Heart right ventricle (tissue), 16 donors: ENCODE results near the gene NUP93. TPM values are rescaled to one million over a fixed set of nuclear protein-coding genes. Genes with fewer than 3 reads are reported as not detected.

Experiments
- ATAC-seq, 8 donors: fragments of 200-7000 bp; cut with Tn5 transposase; one replicate each; pipeline ENCODE4 v1.9.1; 2020; ENCODE audit warnings: mild to moderate bottlenecking in 8 of 8, moderate library complexity in 8 of 8, moderate number of reproducible peaks in 1 of 8
- DNase-seq, 2 donors: peaks; one replicate each; pipeline ENCODE4 v3.0.0-alpha.2; 2020
- H3K27ac ChIP-seq, 10 donors: fragments of 200-600 bp; sonication (generic) in 2 of 10; one replicate each; pipeline versions ENCODE4 v1.5.0 to v1.8.0; 2020 to 2022; ENCODE audit warnings: mild to moderate bottlenecking in 3 of 10
- H3K27me3 ChIP-seq, 7 donors: fragments of 200-600 bp; one replicate each; pipeline ENCODE4 v1.8.0; 2021 to 2022; ENCODE audit warnings: mild to moderate bottlenecking in 2 of 7
- H3K36me3 ChIP-seq, 9 donors: fragments of 200-600 bp; sonication (generic) in 1 of 9; one replicate each; pipeline versions ENCODE4 v1.5.0 to v1.8.0; 2020 to 2022; ENCODE audit warnings: mild to moderate bottlenecking in 2 of 9
- H3K4me1 ChIP-seq, 9 donors: fragments of 200-600 bp; sonication (generic) in 1 of 9; one replicate each; pipeline versions ENCODE4 v1.5.0 to v1.8.0; 2020 to 2022; ENCODE audit warnings: mild to moderate bottlenecking in 4 of 9
- H3K4me3 ChIP-seq, 10 donors: fragments of 200-600 bp; sonication (generic) in 2 of 10; one replicate each; pipeline versions ENCODE4 v1.5.0 to v1.8.0; 2020 to 2022; ENCODE audit warnings: mild to moderate bottlenecking in 7 of 10, moderate library complexity in 2 of 10
- H3K9me3 ChIP-seq, 11 donors: fragments of 200-600 bp in 10 of 11; sonication (generic) in 2 of 11; one replicate each; pipeline versions ENCODE4 v1.5.0 to v1.8.0; 2013 to 2022; ENCODE audit warnings: mild to moderate bottlenecking in 2 of 11, control low read depth in 1 of 11, moderate library complexity in 1 of 11
- WGBS, 2 donors: extraction: QIAGEN DNeasy Blood & Tissue Kit; methylation state at CpG; one replicate each; pipeline ENCODE4 v1.1.7; 2013; ENCODE audit warnings: inconsistent platforms in 1 of 2; 5-methylcytosine and 5-hydroxymethylcytosine counted together
- intact Hi-C, 10 donors: fragments of 100-400 bp; cut with DNase I; formaldehyde crosslinking; loops; one replicate each; pipeline versions ENCODE4 v1.11.1 to v1.14.2; 2022
- polyA plus RNA-seq, 2 donors: library from polyadenylated mRNA; stranded (reverse); fragments of 200-250 nt; gene quantifications; one replicate each; pipeline ENCODE4 v1.2.3, GENCODE V29; 2013
- total RNA-seq, 10 donors: library from RNA; stranded (reverse); fragmentation: NEBNext Ultra II Directional in 3 of 10; extraction: Animal tissue kit (Norgen Biotek cat#: 25700) in 3 of 10; gene quantifications; one replicate each; pipeline versions ENCODE4 v1.2.1 to v1.2.4, GENCODE V29; 2021 to 2023
- TF ChIP-seq, protein P1 (sequence below), 9 donors: fragments of 200-600 bp; sonication (generic) in 2 of 9; IDR thresholded peaks; one replicate each; pipeline versions ENCODE4 v1.5.0 to v1.8.0; 2021 to 2022; ENCODE audit warnings: antibody characterized with exemption in 9 of 9, mild to moderate bottlenecking in 5 of 9, moderate library complexity in 1 of 9
- donor health status: Arrhythmogenic right ventricular cardiomyopathy.
- donor health status: ischemic (EF 13 %, LVEDD 7.1; RV severe dilation, severe dysfunction).
- donor health status: healthy with polysubstance abuse.
- donor health status: DM: no; HTN: yes; CAD: no.
- donor health status: DM: no; HTN: no; CAD: no.
- donor health status: ischemic (EF 25% LVEDD 6.9; RV normal size, moderate dysfunction).
- donor health status: ischemic (EF 25% LVEDD 5.7; RV mildly dilated, moderate dysfunction).
- donor health status: healthy.
- donor health status: DM: yes; HTN: yes; CAD: no.
- donor health status: Ischemic cardiomyopathy.
- donor health status: ischemic (EF 35%, LVEDD 5.7; RV mildly dilated, moderate dysfunction).
- donor health status: nonischemic (EF 11% LVEDD 7.7; RV severe dilation, severe dysfunction).
- donor health status: DM: yes; HTN: yes; CAD: no.
- donor health status: PGD.
- donor health status: ischemic (EF 29% LVEDD 5.4; RV normal size, mild dysfunction).
- donor health status: nonischemic (EF 23%, LVEDD 6.1; RV moderate dilation, normal function).

NUP93 gene
- total and polyA plus RNA-seq, 12 donors, result 25.4 to 34.8 (median 27.6) TPM

GRCh38 chr16:56695246-56695645 lies 34.7 kb upstream of the NUP93 start:
- intact Hi-C loops, result no loop called here
- no peak overlapping the region for H3K27ac ChIP-seq

DNA sequence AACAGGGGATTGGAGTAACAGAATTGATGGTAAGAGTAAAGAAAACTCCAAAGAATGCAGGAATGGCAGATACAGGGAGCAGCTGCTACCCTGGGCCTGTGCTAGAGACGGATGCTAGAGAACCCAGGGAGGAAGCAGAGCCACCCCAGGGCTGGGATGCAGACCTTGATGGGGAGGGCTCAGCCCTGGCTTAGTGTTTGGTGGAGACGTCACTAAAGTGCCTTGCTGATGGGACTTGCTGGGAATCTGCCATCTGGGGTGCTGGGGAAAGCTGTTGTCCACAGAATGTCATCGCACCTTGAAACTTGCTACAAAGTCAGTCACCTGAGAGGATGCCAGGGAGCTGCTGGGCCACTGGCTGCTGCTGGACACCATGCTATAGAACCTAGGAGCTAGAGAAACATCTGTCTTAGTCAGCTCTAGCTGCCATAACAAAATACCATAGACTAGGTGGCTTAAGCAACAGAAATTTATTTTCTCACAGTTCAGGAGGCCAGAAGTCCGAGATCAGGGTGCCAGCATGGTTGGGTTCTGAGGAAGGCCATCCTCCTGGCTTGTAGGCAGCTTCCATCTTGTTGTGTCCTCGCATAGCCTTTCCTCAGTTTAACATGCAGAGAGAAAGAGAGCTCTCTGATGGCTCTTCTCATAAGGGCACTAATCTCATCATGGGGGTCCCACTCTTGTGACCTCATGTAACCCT lies 32.3 kb upstream of the NUP93 start:
- Histone ChIP-seq H3K4me3 (no peak overlapping the region), H3K36me3 (no peaks in the 10 kb centered on the region), H3K9me3 (peaks cover 0 to 10% (median 0%) of the 10 kb centered on the region in 11 donors), H3K27me3 (no peaks in the 10 kb centered on the region), H3K27ac (no peak overlapping the region), H3K4me1 (peaks cover 0 to 9% (median 0%) of the 10 kb centered on the region in 9 donors)
- WGBS, 2 donors, result 85 to 89% methylated on average over 5 of the region's 5 CpGs
- intact Hi-C loops, result no loop called here
- no peak for ATAC-seq
- TF ChIP-seq, protein P1, sequence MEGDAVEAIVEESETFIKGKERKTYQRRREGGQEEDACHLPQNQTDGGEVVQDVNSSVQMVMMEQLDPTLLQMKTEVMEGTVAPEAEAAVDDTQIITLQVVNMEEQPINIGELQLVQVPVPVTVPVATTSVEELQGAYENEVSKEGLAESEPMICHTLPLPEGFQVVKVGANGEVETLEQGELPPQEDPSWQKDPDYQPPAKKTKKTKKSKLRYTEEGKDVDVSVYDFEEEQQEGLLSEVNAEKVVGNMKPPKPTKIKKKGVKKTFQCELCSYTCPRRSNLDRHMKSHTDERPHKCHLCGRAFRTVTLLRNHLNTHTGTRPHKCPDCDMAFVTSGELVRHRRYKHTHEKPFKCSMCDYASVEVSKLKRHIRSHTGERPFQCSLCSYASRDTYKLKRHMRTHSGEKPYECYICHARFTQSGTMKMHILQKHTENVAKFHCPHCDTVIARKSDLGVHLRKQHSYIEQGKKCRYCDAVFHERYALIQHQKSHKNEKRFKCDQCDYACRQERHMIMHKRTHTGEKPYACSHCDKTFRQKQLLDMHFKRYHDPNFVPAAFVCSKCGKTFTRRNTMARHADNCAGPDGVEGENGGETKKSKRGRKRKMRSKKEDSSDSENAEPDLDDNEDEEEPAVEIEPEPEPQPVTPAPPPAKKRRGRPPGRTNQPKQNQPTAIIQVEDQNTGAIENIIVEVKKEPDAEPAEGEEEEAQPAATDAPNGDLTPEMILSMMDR (IDR thresholded peaks at IDR 0.05), result no peak
- no peak for DNase-seq

More at GRCh38 chr16:56695246-56695645, 34.7 kb upstream of the NUP93 start:
- Histone ChIP-seq H3K4me3 (no peak overlapping the region), H3K9me3 (peaks cover 0 to 10% (median 0%) of the 10 kb centered on the region in 11 donors), H3K36me3 (no peaks in the 10 kb centered on the region), H3K4me1 (peaks cover 0 to 8% (median 0%) of the 10 kb centered on the region in 9 donors), H3K27me3 (no peaks in the 10 kb centered on the region)
- no peak for ATAC-seq
- no peak for DNase-seq
- WGBS, 2 donors, result 75 to 78% methylated on average over 1 of the region's 1 CpG
- TF ChIP-seq, protein P1 (IDR thresholded peaks at IDR 0.05), result no peak

GRCh38 chr16:56700195-56700594 lies 29.7 kb upstream of the NUP93 start:
- ATAC-seq, result no peak
- TF ChIP-seq, protein P1 (IDR thresholded peaks at IDR 0.05), result no peak
- WGBS, 2 donors, result 11 to 96% methylated on average over 1 of the region's 1 CpG
- Histone ChIP-seq H3K9me3 (peaks cover 0 to 10% (median 0%) of the 10 kb centered on the region in 11 donors), H3K4me1 (peaks cover 0 to 9% (median 0%) of the 10 kb centered on the region in 9 donors), H3K27me3 (no peaks in the 10 kb centered on the region), H3K4me3 (no peak overlapping the region), H3K36me3 (no peaks in the 10 kb centered on the region), H3K27ac (no peak overlapping the region)
- intact Hi-C loops, result loop anchor here in 9 of 10 donors (1.0 to 10.0 kb wide), 8 partner anchors 97 to 188 kb away; no protein-coding TSS in a partner anchor
- DNase-seq, result no peak

DNA sequence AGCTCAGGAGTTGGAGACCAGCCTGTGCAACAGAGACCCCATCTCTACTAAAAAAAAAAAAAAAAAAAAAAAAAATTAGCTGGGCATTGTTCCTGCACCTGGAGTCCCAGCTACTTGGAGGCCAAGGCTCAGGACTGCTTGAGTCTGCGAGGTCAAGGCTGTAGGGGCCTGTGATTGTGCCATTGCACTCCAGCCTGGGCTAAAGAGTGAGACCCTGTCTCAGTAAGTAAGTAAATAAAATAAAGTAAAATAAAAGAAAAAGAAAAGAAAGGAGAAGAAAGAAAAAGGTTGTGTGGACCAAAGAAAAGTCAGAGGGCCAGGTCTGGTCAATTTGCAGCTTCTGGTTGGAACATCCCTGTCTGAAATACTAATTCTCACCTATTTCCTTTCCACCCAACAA lies 29.3 kb upstream of the NUP93 start:
- TF ChIP-seq, protein P1 (IDR thresholded peaks at IDR 0.05), result no peak
- peaks cover 0 to 9% (median 0%) of the 10 kb centered on the region in 9 donors for H3K4me1 ChIP-seq
- no peak overlapping the region for H3K4me3 ChIP-seq
- H3K27ac ChIP-seq, result no peak overlapping the region
- WGBS, 2 donors, result 92 to 95% methylated on average over 1 of the region's 1 CpG
- ATAC-seq, result no peak
- DNase-seq, result no peak
- H3K36me3 ChIP-seq, result no peaks in the 10 kb centered on the region
- peaks cover 0 to 10% (median 0%) of the 10 kb centered on the region in 11 donors for H3K9me3 ChIP-seq
- intact Hi-C loops, result loop anchor here in 9 of 10 donors (1.0 to 10.0 kb wide), 8 partner anchors 98 to 188 kb away; no protein-coding TSS in a partner anchor
- no peaks in the 10 kb centered on the region for H3K27me3 ChIP-seq
